HG02840 (cell line): Measurements from ENCODE around the gene THSD4.
"Not testable (repeated sequence)": the region's sequence is repeated elsewhere in the genome, so short reads cannot be mapped to it uniquely, and the experiment has no call there.

Experiments
- ATAC-seq: cut with Tn5 transposase; IDR thresholded peaks from one replicate; pipeline ENCODE4 v1.9.1; 2021; ENCODE audit warnings: mild to moderate bottlenecking, moderate library complexity, moderate number of reproducible peaks; ENCODE audit not compliant: unreplicated experiment, low FRiP score

The THSD4 gene

DNA sequence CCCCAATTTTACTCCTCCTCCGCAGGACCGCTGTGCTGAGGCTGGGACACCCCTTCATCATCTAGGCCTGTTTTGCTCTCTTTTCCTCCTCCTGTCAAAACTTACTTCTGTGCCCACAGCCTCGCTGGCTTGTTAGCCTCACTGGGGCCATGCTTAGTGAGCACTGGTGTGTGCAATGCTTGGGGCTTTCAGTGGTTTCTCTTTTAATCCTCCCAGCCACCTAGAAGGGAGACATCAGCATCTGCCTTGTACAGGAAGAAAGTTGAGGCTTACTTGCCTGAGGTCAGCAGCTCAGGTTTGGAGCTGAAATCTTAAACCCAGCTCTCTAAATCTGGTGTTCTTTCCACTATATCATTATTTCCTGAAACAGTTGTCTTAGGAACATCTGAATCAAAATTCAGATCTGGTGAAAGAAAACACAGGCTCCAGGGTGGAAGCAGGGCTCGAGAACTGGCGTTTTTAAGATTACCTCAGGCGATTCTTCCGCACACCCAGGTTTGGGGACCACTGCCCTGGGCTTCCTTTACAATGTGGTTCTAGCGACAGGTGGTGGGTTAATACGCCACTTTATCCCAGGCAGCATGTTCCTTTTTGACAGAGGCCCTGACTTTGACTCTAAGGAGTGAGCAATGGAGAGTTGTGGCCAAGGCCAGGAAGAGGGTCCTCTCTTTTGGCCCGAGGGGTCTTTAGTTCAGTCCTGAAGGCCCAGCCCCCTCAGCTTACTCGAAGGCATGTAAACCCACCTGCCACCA, 3.8 kb downstream of the THSD4 start:
- ATAC-seq, result no peak

DNA sequence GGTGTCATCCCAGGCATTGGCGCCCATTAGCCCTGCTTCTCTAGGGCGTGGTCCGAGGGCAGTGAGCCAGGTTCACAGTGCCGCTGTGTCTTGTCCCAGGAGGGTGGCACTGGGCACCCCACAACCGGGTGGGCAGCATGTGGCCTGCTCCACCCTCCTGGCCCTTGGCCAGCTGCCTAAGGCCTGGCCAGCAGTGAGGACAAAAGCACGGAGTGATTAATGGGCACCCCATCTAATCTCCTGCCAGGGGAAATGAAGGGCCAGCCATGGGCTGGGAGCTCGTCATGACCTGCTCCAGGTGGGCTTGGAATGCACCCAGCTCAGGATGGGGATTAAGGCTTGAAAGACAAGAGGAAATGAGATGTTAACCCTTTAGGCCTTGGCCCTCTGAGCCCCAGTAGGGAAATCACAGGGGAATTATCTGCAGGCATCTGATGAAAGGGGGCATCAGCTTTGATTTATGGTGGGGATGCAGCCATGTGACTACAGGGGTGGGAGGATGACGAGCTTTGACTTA, 5.2 kb downstream of the THSD4 start:
- ATAC-seq, result no peak

DNA sequence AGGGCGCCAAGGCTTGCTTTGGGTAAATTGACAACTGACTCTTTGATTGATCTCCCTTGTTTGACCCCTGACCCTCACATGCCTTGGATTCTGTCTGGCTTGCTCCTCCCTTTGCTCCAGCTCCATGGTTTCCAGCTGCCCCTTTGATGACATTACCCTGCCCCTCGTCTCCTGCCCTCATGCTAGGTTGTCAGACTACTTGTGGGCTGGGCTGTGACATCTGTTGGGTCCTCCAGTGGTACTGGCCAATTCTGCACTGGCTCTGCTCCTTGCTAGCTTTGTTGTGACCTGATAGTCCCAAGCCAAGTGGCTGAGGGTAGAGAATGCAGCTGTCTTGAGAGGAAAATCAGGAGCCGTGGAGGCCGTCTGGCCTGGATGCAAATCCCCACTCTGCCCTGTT, 6.2 kb downstream of the THSD4 start:
- ATAC-seq, result no peak

DNA sequence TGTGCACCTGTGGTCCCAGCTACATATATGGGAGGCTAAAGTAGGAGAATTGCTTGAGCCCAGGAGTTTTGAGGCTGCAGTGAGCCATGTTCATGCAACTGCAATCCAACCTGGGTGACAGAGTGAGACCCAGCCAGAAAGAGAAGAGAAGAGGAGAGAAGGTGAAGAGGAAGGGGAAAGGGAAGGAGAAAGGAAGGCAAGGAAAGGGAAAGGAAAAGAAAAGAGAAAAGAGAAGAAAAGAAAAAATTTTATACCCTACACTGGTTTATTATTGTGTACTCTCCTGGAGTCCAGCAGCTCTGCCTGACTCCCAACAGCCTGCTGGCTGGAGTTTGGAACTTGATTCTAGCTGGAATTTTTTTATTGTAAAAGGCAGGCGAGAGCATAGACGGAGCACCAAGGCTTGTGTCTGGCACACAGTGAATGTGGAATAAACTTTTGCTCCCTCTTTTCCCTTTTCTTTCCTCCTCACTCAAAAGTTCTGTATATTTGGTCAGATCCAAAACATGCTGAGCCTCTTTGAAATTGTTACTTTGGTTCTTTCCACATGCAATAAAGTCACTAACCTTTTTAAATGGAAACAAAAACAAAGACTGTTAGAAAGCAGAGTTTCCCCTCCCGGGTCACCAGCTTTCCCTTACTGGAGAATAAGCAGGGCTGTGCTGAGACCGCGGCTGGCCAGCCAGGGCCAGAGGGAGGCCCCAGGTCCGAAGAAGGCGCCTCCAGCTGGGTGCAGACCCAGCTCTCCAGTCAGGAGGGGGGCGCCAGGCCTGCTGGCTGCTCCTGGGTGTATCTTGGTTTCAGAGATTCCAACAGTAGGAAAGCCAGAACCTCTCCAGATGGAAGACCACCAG, 9.9 kb downstream of the THSD4 start:
- no peak for ATAC-seq

- ATAC-seq, result no peak
These were observed 10.7 kb downstream of the THSD4 start for GRCh38 chr15:71125831-71126450.

DNA sequence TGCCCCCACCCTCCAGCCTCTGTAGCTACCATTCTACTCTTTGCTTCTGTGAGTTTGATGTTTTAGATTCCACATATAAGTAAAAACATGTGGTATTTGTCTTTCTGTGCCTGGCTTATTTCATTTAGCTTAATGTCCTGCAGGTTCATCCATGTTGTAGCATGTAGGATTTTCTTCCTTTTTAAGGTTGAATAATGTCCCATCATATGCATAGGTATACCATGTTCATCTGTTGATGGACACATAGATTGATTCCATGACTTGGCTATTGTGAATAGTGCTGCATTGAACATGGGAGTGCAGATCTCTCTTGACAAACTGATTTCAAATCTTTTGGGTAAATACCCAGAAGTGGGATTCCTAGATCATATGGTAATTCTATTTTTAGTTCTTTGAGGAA, 11.8 kb downstream of the THSD4 start:
- ATAC-seq, result no peak

DNA sequence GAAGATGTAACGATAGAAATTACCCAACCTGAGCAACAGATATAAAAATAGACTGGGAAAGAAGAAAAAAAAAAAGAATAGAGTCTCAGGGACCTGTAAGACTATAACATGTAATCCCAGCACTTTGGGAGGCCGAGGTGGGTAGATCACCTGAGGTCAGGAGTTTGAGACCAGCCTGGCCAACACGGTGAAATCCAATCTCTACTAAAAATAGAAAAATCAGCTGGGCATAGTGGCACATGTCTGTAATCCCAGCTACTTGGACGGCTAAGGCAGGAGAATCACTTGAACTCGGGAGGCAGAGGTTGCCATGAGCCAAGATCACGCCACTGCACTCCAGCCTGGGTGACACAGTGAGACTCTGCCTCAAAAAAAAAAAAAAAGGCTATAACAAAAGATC, 12.9 kb downstream of the THSD4 start:
- ATAC-seq, result not testable (repeated sequence)

DNA sequence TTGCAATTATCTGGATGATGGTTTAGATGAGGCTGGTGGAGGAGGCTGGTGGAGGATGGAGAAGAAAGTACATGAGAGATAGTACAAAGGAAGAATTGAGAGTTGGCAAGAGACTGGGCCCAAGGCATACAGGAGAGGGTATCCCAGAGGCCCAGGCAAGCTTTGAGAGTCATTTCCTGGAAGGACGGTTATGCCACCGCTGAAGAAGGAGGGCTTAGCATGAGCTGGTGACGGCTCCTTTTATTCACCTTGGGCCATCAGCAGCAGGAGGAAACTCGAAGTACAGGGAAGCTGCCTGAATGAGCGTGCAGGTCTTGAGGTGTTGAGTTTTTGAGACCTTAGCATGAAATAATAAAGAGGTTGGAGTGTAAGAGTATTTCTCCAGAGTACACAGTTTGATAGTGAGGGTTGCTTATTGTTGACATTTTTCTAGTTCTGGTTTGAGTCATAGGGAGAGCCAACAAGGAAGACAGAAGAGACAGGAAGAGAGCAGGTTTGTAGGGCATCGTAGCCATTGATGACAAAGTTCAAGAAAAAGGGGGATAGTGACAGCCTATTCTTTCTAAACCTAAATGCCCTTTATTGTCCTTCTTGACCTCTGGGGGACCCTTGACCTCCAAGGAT, 13.8 kb downstream of the THSD4 start:
- no peak for ATAC-seq

GRCh38 chr15:71129669-71130068, 14.4 kb downstream of the THSD4 start:
- ATAC-seq, result no peak

- no peak for ATAC-seq
These were observed 16.5 kb downstream of the THSD4 start for GRCh38 chr15:71131601-71132362.

GRCh38 chr15:71133747-71134472, 18.6 kb downstream of the THSD4 start:
- no peak for ATAC-seq

DNA sequence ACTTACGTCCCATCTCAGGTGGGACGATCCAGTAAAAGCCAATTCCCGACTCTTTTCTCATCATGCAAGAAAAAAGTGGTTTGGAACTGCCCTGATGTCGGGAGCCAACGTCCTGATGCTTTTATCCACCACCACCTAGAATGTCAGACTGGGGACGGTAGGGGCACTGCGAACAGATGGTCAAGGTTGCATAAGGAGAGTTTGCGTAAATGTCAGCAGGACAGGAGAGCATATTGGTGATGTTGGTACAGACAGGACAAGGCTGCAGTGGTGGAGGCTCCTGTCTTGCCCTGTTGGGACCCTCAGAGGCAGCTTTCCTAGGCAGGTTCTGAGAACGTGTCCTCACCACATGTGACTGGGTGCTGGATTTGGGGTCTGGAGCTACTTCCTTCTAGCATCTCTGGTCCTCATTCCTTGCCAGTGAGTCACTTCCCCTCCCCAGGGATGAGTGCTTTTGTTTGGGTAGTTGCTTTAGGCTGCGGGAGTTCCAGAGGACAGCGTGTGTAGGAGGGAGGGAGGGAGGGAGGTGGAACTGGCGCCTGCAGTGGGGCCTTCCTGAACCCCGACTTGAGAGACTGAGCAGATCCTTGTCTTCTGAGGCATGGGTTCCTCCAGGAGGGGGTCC, 21.0 kb downstream of the THSD4 start:
- ATAC-seq, result no peak

GRCh38 chr15:71136793-71137518, 21.7 kb downstream of the THSD4 start:
- ATAC-seq, result no peak

DNA sequence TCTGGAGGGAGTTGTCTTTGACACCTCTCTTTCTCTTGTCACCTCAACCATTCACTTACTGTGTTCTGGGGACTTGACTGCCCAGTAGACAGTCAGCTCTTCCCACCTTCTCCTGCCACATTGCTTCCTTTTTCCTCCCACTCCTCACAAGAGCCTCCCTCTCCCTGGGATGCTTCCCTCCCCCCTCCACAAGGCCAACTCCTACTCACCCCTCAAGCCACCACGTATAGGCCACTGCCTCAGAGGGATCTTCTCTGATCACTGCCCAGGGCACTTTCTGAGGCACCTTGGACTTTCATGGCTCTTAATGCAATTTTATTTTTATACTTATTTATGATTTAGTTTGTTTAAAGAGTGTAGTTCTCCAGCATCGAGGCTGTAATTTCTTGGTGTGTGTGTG, 23.2 kb downstream of the THSD4 start:
- ATAC-seq, result no peak

DNA sequence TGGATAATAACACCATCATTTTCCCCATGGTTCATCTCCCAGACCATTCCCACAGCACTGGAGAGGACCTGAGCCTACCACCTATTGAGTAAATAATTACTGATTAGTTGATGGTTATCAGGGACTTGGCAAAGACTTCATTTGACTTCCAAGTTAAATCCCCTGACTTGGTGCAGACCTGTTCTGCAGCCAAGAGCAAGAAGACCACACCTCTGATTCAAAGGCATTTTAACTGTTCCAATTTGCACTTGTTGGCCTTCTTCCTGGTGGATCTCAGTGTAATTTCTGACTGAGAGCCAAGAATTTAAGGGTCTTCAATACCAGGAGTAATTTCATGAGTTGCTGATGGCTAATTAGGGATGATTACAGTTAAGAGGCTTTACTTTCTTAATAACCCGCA, 24.0 kb downstream of the THSD4 start:
- no peak for ATAC-seq

GRCh38 chr15:71141572-71141971, 26.3 kb downstream of the THSD4 start:
- no peak for ATAC-seq

DNA sequence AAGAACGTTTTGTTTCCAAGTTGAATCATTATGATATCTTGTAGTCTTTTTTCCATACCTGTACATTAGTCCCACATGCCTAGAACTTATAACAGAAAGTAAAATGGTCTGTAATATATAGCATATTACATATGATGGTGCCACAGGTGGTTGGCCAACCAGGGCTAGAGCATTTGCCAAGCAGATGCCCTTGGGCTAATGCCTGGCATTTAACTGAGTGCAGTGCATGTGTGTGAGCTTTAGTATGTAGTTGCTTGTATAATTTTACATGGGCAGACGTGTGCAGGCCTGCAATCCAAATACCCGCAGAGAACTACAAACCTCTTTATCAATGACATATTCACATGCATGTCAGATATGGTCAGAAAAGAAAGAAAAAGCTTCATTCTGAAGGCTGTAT, 27.5 kb downstream of the THSD4 start:
- ATAC-seq, result no peak
